ENCODE measurements around the gene FBLN2. TPM values are rescaled to one million over a fixed set of nuclear protein-coding genes. Genes with fewer than 3 reads are reported as not detected.

FBLN2 gene
- total RNA-seq, 1 experiment from 2014 or later: not detected

- DNase-seq (ENCODE audit: low spot score): no peak
Measured at GRCh38 chr3:13685721-13686120, 136.8 kb downstream of the FBLN2 start.

- DNase-seq (ENCODE audit: low spot score): no peak
Measured at GRCh38 chr3:13686367-13687160, 137.6 kb downstream of the FBLN2 start.

DNA sequence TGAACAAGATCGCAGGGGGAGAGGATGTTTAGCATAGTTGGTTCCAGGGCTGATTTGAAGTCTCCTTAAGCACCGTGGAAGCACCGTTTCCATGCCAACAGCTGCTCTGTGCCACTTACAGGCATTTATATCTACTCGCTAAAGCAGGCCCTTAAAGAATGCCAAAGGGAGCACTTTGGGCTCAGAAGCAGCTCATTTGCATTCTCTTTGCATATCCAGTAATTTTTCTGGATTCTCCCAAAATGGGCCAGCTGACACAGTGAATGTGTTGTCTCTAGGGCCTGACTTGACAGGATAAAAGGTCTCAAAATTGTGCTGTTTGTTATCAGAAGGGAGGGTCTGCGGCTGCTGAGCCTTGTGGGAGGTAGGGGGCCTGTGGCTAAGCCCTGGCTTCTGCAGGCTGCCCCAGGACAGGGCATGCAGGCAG lies 138.6 kb downstream of the FBLN2 start:
- no peak for DNase-seq (ENCODE audit: low spot score)

Other genes starting within 250 kb of the FBLN2 start
- 3.1 and 3.7 TPM in 2 replicates for gene NUP210, start 128.8 kb upstream of the FBLN2 start, total RNA-seq (2014; rRNA removed; shearing (Covaris generic))
- 6.0 and 9.4 TPM in 2 replicates for gene HDAC11, start 68.8 kb upstream of the FBLN2 start, total RNA-seq (2014; rRNA removed; shearing (Covaris generic))

Data from H4 (cell line).